K562 (cell line): ENCODE measurements around the gene DYNLT4. TPM values are rescaled to one million over a fixed set of nuclear protein-coding genes. Genes with fewer than 3 reads are reported as not detected.
A peak's percentile ranks its signal among the peaks of the same experiment; 100 is the strongest.

ENCODE experiments used
- BDP1 ChIP-seq: IDR thresholded peaks from 3 replicates; pipeline ENCODE4 v1.6.1; 2011; ENCODE audit not compliant: insufficient read length, insufficient read depth
- C11orf30 ChIP-seq: fragments of 450-650 bp; IDR thresholded peaks from 2 replicates; pipeline ENCODE4 v1.6.1; 2016; ENCODE audit warnings: low read depth, mild to moderate bottlenecking
- CBFB ChIP-seq: sonication (generic); formaldehyde crosslinking; IDR thresholded peaks from 2 replicates; pipeline ENCODE4 v1.4.0; 2020; ENCODE audit warnings: mild to moderate bottlenecking, missing genetic modification reagents
- CBX8 ChIP-seq: fragments of 200-600 bp; sonication (generic); IDR thresholded peaks from 2 replicates; pipeline ENCODE4 v1.6.1; 2012; ENCODE audit warnings: borderline replicate concordance, mixed run types, low read depth, mild to moderate bottlenecking, moderate library complexity, mixed read lengths, low read length, control low read depth, inconsistent platforms; ENCODE audit not compliant: poor library complexity, severe bottlenecking; ENCODE audit errors: extremely low read depth
- CEBPB ChIP-seq: fragments of 450-650 bp; IDR thresholded peaks from 2 replicates; pipeline ENCODE4 v1.6.1; 2016; ENCODE audit warnings: missing genetic modification characterization, missing compliant biosample characterization
- CHCHD3 ChIP-seq: fragments of 250-450 bp; sonication (Bioruptor Pico); IDR thresholded peaks from 2 replicates; pipeline ENCODE4 v2.1.2; 2022; ENCODE audit warnings: mild to moderate bottlenecking
- ELF4 ChIP-seq: fragments of 450-650 bp; formaldehyde crosslinking; IDR thresholded peaks from 2 replicates; pipeline ENCODE4 v1.4.0; 2022; ENCODE audit warnings: missing genetic modification characterization
- ESRRA ChIP-seq: fragments of 450-650 bp; IDR thresholded peaks from 2 replicates; pipeline ENCODE4 v1.6.1; 2014; ENCODE audit warnings: low read depth, mild to moderate bottlenecking, moderate library complexity, borderline replicate concordance
- HEY1 ChIP-seq: fragments of 250-450 bp; sonication (Bioruptor Pico); IDR thresholded peaks from 2 replicates; pipeline ENCODE4 v1.5.0; 2020; ENCODE audit warnings: mild to moderate bottlenecking, moderate library complexity, borderline replicate concordance
- KHSRP ChIP-seq: fragments of 450-650 bp; IDR thresholded peaks from 2 replicates; pipeline ENCODE4 v1.6.1; 2017
- RBM15 ChIP-seq: fragments of 200-400 bp; formaldehyde crosslinking; IDR thresholded peaks from 2 replicates; pipeline ENCODE4 v1.6.1; 2018; ENCODE audit warnings: mild to moderate bottlenecking, low read length, moderate library complexity; ENCODE audit not compliant: insufficient read depth
- SIN3A ChIP-seq, 2 experiments: fragments of 150-350 bp in 1 of 2; IDR thresholded peaks; 2 replicates each; pipeline ENCODE4 v1.6.1; 2011 to 2016; ENCODE audit warnings: borderline replicate concordance in 2 of 2, low read depth in 2 of 2, low read length in 2 of 2, mild to moderate bottlenecking in 2 of 2, moderate library complexity in 2 of 2; ENCODE audit not compliant: control insufficient read depth in 1 of 2
- SIRT6 ChIP-seq: IDR thresholded peaks from one replicate; pipeline ENCODE4 v1.6.1; 2012; ENCODE audit warnings: low read depth, mild to moderate bottlenecking, control low read depth, inconsistent platforms, low read length, moderate library complexity
- SMAD3 ChIP-seq: fragments of 450-650 bp; formaldehyde crosslinking; conservative IDR thresholded peaks from 2 replicates; pipeline ENCODE4 v1.4.0; 2020; ENCODE audit warnings: mild to moderate bottlenecking
- SNIP1 ChIP-seq: fragments of 450-650 bp; IDR thresholded peaks from 2 replicates; pipeline ENCODE4 v1.7.1; 2017; ENCODE audit warnings: low read depth, mild to moderate bottlenecking
- SP1 ChIP-seq: sonication (generic); formaldehyde crosslinking; IDR thresholded peaks from 2 replicates; pipeline ENCODE4 v1.8.1; 2022; ENCODE audit warnings: mild to moderate bottlenecking, missing genetic modification reagents
- TAF1 ChIP-seq: IDR thresholded peaks from 2 replicates; pipeline ENCODE4 v1.6.1; 2011; ENCODE audit warnings: mild to moderate bottlenecking, low read length, moderate library complexity; ENCODE audit not compliant: insufficient read depth, control insufficient read depth, severe bottlenecking; ENCODE audit errors: extremely low read depth
- TAL1 ChIP-seq: fragments of 450-650 bp; IDR thresholded peaks from 2 replicates; pipeline ENCODE4 v1.6.1; 2016; ENCODE audit warnings: mild to moderate bottlenecking
- ZBTB17 ChIP-seq: fragments of 450-650 bp; formaldehyde crosslinking; IDR thresholded peaks from 2 replicates; pipeline ENCODE4 v1.4.0; 2020; ENCODE audit warnings: mild to moderate bottlenecking
- ZKSCAN8 ChIP-seq: fragments of 200-800 bp; sonication (Bioruptor generic); IDR thresholded peaks from 2 replicates; pipeline ENCODE4 v1.6.1; 2016; ENCODE audit warnings: missing genetic modification characterization, missing compliant biosample characterization
- ZNF76 ChIP-seq: fragments of 250-450 bp; sonication (Bioruptor Pico); IDR thresholded peaks from 2 replicates; pipeline ENCODE4 v1.4.0; 2020; ENCODE audit warnings: mild to moderate bottlenecking, moderate library complexity, borderline replicate concordance
- ZNF766 ChIP-seq: fragments of 200-800 bp; sonication (Bioruptor generic); conservative IDR thresholded peaks from 2 replicates; pipeline ENCODE4 v1.6.1; 2016; ENCODE audit warnings: missing genetic modification characterization, missing compliant biosample characterization
- polyA plus RNA-seq, 8 experiments: library from polyadenylated mRNA; depleted of rRNA in 4 of 8; stranded (reverse) in 5 of 8; unstranded in 3 of 8; fragments of >200 nt; fragmentation: Nextera tagmentation in 2 of 8; fragmentation: Illumina TruSeq in 1 of 8; extraction: Ambion mirVana in 2 of 8; extraction: Trizol in 1 of 8; gene quantifications; 2 replicates each; pipeline versions ENCODE4 v1.2.1 to v1.2.3, GENCODE V29; 2011 to 2014; ENCODE audit warnings: inconsistent platforms in 1 of 8, missing spikeins in 1 of 8
- total RNA-seq, 7 experiments: library from RNA; depleted of rRNA in 6 of 7; stranded (reverse); fragments of >200 nt in 6 of 7; fragmentation: Illumina TruSeq in 2 of 7; extraction: Trizol in 2 of 7; gene quantifications; 2 replicates each; pipeline versions ENCODE4 v1.2.1 to v1.2.3, GENCODE V29; 2011 to 2021; ENCODE audit warnings: low replicate concordance in 1 of 7
- TF ChIP-seq, protein P1 (sequence below), 2 experiments: IDR thresholded peaks; 2 replicates each; pipeline ENCODE4 v1.6.1; 2012; ENCODE audit warnings: improper control_type of control experiment in 2 of 2, low read depth in 2 of 2, low read length in 2 of 2, borderline replicate concordance in 1 of 2
- TF ChIP-seq, protein P2 (sequence below): fragments of 450-650 bp; formaldehyde crosslinking; IDR thresholded peaks from 2 replicates; pipeline ENCODE4 v1.4.0; 2022; ENCODE audit warnings: mild to moderate bottlenecking, moderate library complexity
- TF ChIP-seq, protein P3 (sequence below): fragments of 250-450 bp; sonication (Bioruptor Pico); IDR thresholded peaks from 2 replicates; pipeline ENCODE4 v1.5.0; 2021

Gene DYNLT4
- total and polyA plus RNA-seq, 9 of the 15 experiments (the other 6 are each of a cell fraction or from before 2014, with no cell fraction given), result 0.29 to 0.73 TPM; not detected in 7

- TF ChIP-seq, protein P1, sequence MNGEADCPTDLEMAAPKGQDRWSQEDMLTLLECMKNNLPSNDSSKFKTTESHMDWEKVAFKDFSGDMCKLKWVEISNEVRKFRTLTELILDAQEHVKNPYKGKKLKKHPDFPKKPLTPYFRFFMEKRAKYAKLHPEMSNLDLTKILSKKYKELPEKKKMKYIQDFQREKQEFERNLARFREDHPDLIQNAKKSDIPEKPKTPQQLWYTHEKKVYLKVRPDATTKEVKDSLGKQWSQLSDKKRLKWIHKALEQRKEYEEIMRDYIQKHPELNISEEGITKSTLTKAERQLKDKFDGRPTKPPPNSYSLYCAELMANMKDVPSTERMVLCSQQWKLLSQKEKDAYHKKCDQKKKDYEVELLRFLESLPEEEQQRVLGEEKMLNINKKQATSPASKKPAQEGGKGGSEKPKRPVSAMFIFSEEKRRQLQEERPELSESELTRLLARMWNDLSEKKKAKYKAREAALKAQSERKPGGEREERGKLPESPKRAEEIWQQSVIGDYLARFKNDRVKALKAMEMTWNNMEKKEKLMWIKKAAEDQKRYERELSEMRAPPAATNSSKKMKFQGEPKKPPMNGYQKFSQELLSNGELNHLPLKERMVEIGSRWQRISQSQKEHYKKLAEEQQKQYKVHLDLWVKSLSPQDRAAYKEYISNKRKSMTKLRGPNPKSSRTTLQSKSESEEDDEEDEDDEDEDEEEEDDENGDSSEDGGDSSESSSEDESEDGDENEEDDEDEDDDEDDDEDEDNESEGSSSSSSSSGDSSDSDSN (IDR thresholded peaks at IDR 0.05; ENCODE audit: borderline replicate concordance in 1 of 2, low read depth in 2 of 2, low read length in 2 of 2), result peak; percentile 73 to 74; a peak in 2 of 4 replicates
- TF ChIP-seq, protein P2, sequence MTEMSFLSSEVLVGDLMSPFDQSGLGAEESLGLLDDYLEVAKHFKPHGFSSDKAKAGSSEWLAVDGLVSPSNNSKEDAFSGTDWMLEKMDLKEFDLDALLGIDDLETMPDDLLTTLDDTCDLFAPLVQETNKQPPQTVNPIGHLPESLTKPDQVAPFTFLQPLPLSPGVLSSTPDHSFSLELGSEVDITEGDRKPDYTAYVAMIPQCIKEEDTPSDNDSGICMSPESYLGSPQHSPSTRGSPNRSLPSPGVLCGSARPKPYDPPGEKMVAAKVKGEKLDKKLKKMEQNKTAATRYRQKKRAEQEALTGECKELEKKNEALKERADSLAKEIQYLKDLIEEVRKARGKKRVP (CRISPR knock-in tag), result no peak
- TF ChIP-seq CHCHD3 (CRISPR knock-in tag) (no peak), ZBTB17 (CRISPR knock-in tag) (0 out of 2 replicates have a peak, but pooled peaks have one; percentile 42), SMAD3 (CRISPR knock-in tag) (no peak), TAL1 (no peak), KHSRP (no peak), ZNF766 (CRISPR knock-in tag) (no peak), SIN3A (IDR thresholded peaks at IDR 0.05; ENCODE audit: borderline replicate concordance in 2 of 2, control insufficient read depth in 1 of 2, low read depth in 2 of 2, low read length in 2 of 2) (no peak), ZKSCAN8 (CRISPR knock-in tag) (no peak), TAF1 (no peak), C11orf30 (no peak), BDP1 (no peak), ZNF76 (CRISPR knock-in tag) (0 out of 2 replicates have a peak, but pooled peaks have one; percentile 10), SP1 (CRISPR knock-in tag) (peak; percentile 50; the same call in 1 of the 2 replicates), ELF4 (CRISPR knock-in tag) (no peak), CBX8 (no peak), CEBPB (tag) (no peak), SNIP1 (no peak), CBFB (CRISPR knock-in tag) (no peak), ESRRA (no peak), SIRT6 (no peak), HEY1 (no peak), RBM15 (no peak)
- TF ChIP-seq, protein P3, sequence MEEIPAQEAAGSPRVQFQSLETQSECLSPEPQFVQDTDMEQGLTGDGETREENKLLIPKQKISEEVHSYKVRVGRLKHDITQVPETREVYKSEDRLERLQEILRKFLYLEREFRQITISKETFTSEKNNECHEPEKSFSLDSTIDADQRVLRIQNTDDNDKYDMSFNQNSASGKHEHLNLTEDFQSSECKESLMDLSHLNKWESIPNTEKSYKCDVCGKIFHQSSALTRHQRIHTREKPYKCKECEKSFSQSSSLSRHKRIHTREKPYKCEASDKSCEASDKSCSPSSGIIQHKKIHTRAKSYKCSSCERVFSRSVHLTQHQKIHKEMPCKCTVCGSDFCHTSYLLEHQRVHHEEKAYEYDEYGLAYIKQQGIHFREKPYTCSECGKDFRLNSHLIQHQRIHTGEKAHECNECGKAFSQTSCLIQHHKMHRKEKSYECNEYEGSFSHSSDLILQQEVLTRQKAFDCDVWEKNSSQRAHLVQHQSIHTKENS (CRISPR knock-in tag), result no peak
Observed at GRCh38 chr1:44842862-44843655, 35.9 kb upstream of the DYNLT4 start, which contains the start of gene PTCH2 (continued).
